ENCODE data around the gene CA14.
"Not testable (repeated sequence)": the region's sequence is repeated elsewhere in the genome, so short reads cannot be mapped to it uniquely, and the experiment has no call there.

CA14 gene

GRCh38 chr1:150236614-150237100 lies 20.9 kb upstream of the CA14 start:
- DNase-seq (ENCODE audit: extremely low spot score): no peak
- TF ChIP-seq, protein P1, sequence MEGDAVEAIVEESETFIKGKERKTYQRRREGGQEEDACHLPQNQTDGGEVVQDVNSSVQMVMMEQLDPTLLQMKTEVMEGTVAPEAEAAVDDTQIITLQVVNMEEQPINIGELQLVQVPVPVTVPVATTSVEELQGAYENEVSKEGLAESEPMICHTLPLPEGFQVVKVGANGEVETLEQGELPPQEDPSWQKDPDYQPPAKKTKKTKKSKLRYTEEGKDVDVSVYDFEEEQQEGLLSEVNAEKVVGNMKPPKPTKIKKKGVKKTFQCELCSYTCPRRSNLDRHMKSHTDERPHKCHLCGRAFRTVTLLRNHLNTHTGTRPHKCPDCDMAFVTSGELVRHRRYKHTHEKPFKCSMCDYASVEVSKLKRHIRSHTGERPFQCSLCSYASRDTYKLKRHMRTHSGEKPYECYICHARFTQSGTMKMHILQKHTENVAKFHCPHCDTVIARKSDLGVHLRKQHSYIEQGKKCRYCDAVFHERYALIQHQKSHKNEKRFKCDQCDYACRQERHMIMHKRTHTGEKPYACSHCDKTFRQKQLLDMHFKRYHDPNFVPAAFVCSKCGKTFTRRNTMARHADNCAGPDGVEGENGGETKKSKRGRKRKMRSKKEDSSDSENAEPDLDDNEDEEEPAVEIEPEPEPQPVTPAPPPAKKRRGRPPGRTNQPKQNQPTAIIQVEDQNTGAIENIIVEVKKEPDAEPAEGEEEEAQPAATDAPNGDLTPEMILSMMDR (IDR thresholded peaks at IDR 0.05; ENCODE audit: control extremely low read depth, extremely low read depth, low read depth, missing control alignments): no peak
- ChIA-PET CTCF (no interaction called here), POLR2A (interaction anchor here (0.7 kb wide), 1 partner anchor 260 kb away, joined by 3 read pairs; no protein-coding TSS in a partner anchor)

GRCh38 chr1:150237176-150237575 lies 20.4 kb upstream of the CA14 start:
- DNase-seq (ENCODE audit: extremely low spot score); POLR2A ChIA-PET; CTCF ChIA-PET: not testable (repeated sequence)

GRCh38 chr1:150237746-150238145 lies 19.8 kb upstream of the CA14 start:
- DNase-seq (ENCODE audit: extremely low spot score): no peak
- POLR2A ChIA-PET: no interaction called here
- CTCF ChIA-PET: no interaction called here
- TF ChIP-seq, protein P1 (IDR thresholded peaks at IDR 0.05; ENCODE audit: control extremely low read depth, extremely low read depth, low read depth, missing control alignments): no peak

DNA sequence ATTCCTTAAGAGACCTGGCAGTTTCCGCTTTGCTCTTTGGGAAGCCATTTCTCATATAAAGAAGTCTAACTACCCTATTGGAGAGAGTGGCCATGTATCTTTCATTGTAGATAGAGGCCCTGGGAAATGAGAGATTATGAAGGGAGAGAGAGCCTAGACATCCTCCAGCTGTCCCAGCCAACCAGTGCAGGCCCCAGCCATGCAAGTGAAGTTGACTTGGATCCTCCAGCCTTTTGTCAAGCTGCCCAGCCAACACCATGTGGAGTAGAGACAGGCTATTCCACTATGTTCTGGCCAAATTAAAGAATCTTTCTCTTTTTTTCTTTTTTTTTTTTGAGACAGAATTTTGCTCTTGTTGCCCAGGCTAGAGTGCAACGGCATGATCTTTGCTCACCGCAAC lies 14.6 kb upstream of the CA14 start:
- ChIA-PET POLR2A (no interaction called here), CTCF (interaction anchor here (3.3 kb wide), 1 partner anchor 13 kb away, joined by 12 read pairs; no protein-coding TSS in a partner anchor)
- DNase-seq (ENCODE audit: extremely low spot score): no peak
- TF ChIP-seq, protein P1 (IDR thresholded peaks at IDR 0.05; ENCODE audit: control extremely low read depth, extremely low read depth, low read depth, missing control alignments): no peak

DNA sequence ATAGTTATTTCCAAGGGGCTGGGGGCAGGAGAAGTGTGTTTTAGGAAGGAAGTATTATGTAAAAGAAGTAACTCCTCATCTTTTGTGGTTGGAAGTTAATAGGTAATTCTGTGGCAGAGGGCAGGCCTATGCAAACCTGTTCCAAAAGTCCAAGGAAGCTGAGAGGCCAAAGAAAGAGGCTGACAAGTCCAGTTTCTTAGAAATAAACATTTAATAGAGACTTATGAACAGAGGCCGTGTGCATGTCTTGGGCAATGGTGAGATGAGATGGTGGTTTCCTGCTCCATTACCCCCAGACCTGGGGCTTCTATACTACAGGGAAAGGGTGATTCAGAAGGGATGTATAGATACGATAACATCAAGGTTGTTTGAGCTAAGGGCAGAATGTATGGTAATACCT lies 7.6 kb upstream of the CA14 start:
- no peak for DNase-seq (ENCODE audit: extremely low spot score)
- TF ChIP-seq, protein P1 (IDR thresholded peaks at IDR 0.05; ENCODE audit: control extremely low read depth, extremely low read depth, low read depth, missing control alignments): no peak
- ChIA-PET POLR2A (no interaction called here), CTCF (interaction anchor here (1.7 to 1.8 kb wide), 2 partner anchors 11 kb away, joined by 3 to 6 read pairs; no protein-coding TSS in a partner anchor)

- TF ChIP-seq, protein P1 (IDR thresholded peaks at IDR 0.05; ENCODE audit: control extremely low read depth, extremely low read depth, low read depth, missing control alignments): no peak
- CTCF ChIA-PET: interaction anchor here (0.6 to 9.7 kb wide), 45 partner anchors 9 to 751 kb away, joined by 3 to 93 read pairs (median 5); partner anchors contain the start of genes APH1A, C1orf54, CIART and FALEC
- no peak for DNase-seq (ENCODE audit: extremely low spot score)
- POLR2A ChIA-PET: interaction anchor here (1.1 kb wide), 1 partner anchor 13 kb away, joined by 3 read pairs; the partner anchor contains the start of gene APH1A
These were observed 1.4 kb upstream of the CA14 start for GRCh38 chr1:150256198-150256553.

DNA sequence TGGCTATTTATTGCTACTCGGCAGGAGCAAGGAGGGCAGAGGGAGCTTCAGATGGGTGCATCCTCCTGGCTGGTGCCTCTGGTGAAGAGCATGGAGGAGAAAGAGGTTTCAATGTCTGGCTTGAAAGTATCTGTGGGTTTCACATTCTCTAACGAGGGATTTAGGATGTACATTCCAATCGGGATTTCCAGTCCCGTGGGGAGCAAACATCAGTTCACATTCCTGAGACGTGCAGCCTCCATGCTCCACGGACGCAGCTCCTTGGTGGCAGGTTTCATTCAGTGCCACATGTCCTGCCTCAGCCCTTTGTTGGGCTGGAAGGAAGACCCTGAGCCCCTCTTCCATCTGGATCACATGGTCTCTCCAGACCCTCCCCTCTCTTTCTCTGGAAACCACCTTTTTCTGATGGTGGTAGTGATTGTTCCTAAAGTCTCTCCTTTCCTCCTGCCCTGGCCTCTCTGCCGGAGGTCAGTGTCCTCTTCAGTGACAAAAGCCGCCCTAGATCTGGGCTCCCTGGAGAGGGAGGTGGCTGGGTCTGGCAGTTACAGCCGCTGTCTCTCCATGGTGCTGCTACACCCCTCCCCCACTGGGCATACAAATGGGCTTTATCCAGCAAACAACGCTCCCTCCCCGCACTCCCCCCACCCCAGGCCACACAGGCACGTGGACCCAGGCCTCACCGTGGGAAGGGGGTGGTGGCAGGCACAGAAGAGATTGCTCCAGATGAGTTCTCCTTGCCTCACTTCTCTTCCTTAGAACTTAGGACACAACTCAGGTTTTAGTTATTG lies 826 bp upstream of the CA14 start:
- POLR2A ChIA-PET: interaction anchor here (1.1 kb wide), 1 partner anchor 12 kb away, joined by 3 read pairs; the partner anchor contains the start of gene APH1A
- no peak for DNase-seq (ENCODE audit: extremely low spot score)
- TF ChIP-seq, protein P1 (IDR thresholded peaks at IDR 0.05; ENCODE audit: control extremely low read depth, extremely low read depth, low read depth, missing control alignments): no peak
- CTCF ChIA-PET: interaction anchor here (0.6 to 9.7 kb wide), 44 partner anchors 9 to 750 kb away, joined by 3 to 93 read pairs (median 5); partner anchors contain the start of genes APH1A, C1orf54, CIART and FALEC
